Activated CD4-positive, alpha-beta T cell treated with anti-CD3 and anti-CD28 coated beads, Interleukin-2, amount 10 ng/mL, durations not matched to agents 24 days and 14 days (primary cell): Measurements from ENCODE around the gene ATP6V1G3. TPM values are rescaled to one million over a fixed set of nuclear protein-coding genes. Genes with fewer than 3 reads are reported as not detected.
"Not testable (repeated sequence)": the region's sequence is repeated elsewhere in the genome, so short reads cannot be mapped to it uniquely, and the experiment has no call there.

Source experiments
- DNase-seq: peaks from one replicate; pipeline ENCODE4 v3.0.0; 2022
- H3K27ac Mint-ChIP-seq: one replicate; pipeline ENCODE4 v1.8.0; 2022; ENCODE audit warnings: mild to moderate bottlenecking, mixed read lengths
- H3K27me3 Mint-ChIP-seq: one replicate; pipeline ENCODE4 v1.8.0; 2022; ENCODE audit warnings: mixed read lengths
- H3K36me3 Mint-ChIP-seq: one replicate; pipeline ENCODE4 v1.8.0; 2022; ENCODE audit warnings: low read depth, mild to moderate bottlenecking, mixed read lengths
- H3K4me1 Mint-ChIP-seq: one replicate; pipeline ENCODE4 v1.8.0; 2021; ENCODE audit warnings: mixed read lengths
- H3K4me3 Mint-ChIP-seq: one replicate; pipeline ENCODE4 v1.8.0; 2022; ENCODE audit warnings: mild to moderate bottlenecking, moderate library complexity, mixed read lengths
- H3K9me3 Mint-ChIP-seq: one replicate; pipeline ENCODE4 v1.8.0; 2021; ENCODE audit warnings: mixed read lengths
- intact Hi-C: fragments of 100-400 bp; cut with micrococcal nuclease; formaldehyde crosslinking; loops from one replicate; pipeline ENCODE4 v1.15.1; 2023
- total RNA-seq: library from RNA; stranded (reverse); gene quantifications from 2 replicates; pipeline ENCODE4 v1.2.3, GENCODE V29; 2022

ATP6V1G3 gene
- total RNA-seq, 1 donor from 2014 or later: not detected

DNA sequence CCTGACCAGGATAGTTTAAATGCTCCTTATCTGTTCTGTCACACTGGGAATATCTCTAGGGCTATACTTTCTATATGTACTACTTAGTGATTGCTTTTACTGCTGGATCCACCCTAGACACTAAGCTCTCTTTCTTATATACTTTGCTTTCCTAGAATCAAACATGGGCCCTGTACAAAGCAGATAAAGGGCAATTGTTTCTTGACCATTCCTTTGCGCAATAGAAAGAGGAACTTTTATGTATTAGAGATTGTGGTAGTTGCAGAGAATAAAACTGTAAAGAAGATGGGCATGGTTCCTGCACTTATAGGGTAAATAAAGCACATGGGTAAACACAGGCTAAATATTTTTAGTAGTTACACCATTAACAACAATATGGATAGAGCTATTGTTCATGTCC lies 58.8 kb downstream of the ATP6V1G3 start:
- no peaks in the 10 kb centered on the region for H3K36me3 Mint-ChIP-seq

DNA sequence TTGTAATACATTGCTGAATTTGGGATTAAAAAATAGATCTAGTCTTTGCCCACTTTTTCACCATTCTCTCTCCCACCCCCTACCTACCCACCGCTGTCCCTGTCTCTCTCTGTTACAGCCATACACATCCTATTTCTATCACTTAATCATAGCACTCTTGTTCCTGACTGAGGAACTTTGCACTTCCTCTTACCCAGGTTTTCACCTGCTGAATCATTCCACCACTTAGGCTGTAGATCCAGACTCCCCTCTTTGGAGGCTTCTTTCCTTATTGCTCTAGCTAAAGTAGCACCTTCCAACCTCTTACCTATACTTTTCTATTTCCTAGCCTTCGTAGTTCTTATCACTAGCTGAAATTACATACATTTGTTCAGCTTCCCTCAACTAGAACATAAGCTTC lies 59.6 kb downstream of the ATP6V1G3 start:
- H3K27ac Mint-ChIP-seq: no peak overlapping the region
- no peak overlapping the region for H3K4me3 Mint-ChIP-seq
- intact Hi-C loops: no loop called here
- no peaks in the 10 kb centered on the region for H3K4me1 Mint-ChIP-seq
- peaks cover 12% of the 10 kb centered on the region for H3K27me3 Mint-ChIP-seq
- peaks cover 23% of the 10 kb centered on the region for H3K9me3 Mint-ChIP-seq
- H3K36me3 Mint-ChIP-seq: no peaks in the 10 kb centered on the region
- no peak for DNase-seq

More for the DNA sequence above, 58.8 kb downstream of the ATP6V1G3 start:
- no peaks in the 10 kb centered on the region for H3K4me1 Mint-ChIP-seq
- H3K27ac Mint-ChIP-seq: no peak overlapping the region
- no peak for DNase-seq
- intact Hi-C loops: no loop called here
- H3K4me3 Mint-ChIP-seq: no peak overlapping the region
- peaks cover 6% of the 10 kb centered on the region for H3K27me3 Mint-ChIP-seq
- peaks cover 19% of the 10 kb centered on the region for H3K9me3 Mint-ChIP-seq

DNA sequence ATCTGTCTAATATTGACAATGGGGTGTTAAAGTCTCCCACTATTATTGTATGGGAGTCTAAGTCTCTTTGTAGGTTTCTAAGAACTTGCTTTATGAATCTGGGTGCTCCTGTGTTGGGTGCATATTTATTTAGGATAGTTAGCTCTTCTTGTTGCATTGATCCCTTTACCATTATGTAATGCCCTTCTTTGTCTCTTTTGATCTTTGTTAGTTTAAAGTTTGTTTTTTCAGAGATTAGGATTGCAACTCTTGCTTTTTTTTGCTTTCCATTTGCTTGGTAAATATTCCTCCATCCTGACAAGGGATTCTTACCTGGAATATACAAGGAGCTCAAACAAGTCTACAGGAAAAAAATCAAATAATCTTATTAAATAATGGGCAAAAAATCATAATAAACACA lies 63.1 kb downstream of the ATP6V1G3 start:
- intact Hi-C loops, DNase-seq, H3K4me3 Mint-ChIP-seq, H3K27ac Mint-ChIP-seq, H3K4me1 Mint-ChIP-seq, H3K36me3 Mint-ChIP-seq: not testable (repeated sequence)
- Mint-ChIP-seq H3K9me3 (peaks cover 27% of the 10 kb centered on the region), H3K27me3 (peaks cover 16% of the 10 kb centered on the region)

Other genes starting within 250 kb of the ATP6V1G3 start
- 436 and 438 TPM in 2 replicates for gene PTPRC, start 98.4 kb upstream of the ATP6V1G3 start, total RNA-seq